Keratinocyte (primary cell): Measurements from ENCODE around the gene MVB12B. TPM values are rescaled to one million over a fixed set of nuclear protein-coding genes. Genes with fewer than 3 reads are reported as not detected.

Experiments used
- DNase-seq: peaks from one replicate; pipeline ENCODE4 v3.0.0-alpha.2; 2011; ENCODE audit warnings: low read depth, missing footprints, low spot score
- FAIRE-seq: peaks from 2 replicates; lab custom pipeline; 2011; peaks lifted over from hg19 to GRCh38; lab: Jason Lieb, UNC
- H2AFZ ChIP-seq: 2 replicates; pipeline ENCODE4 v1.6.0; 2012; ENCODE audit warnings: low read length, control low read depth, inconsistent platforms; ENCODE audit not compliant: control insufficient read depth
- H3K27ac ChIP-seq: 2 replicates; pipeline ENCODE4 v1.5.1; 2011; ENCODE audit warnings: low read length; ENCODE audit not compliant: control insufficient read depth, insufficient read depth
- H3K27me3 ChIP-seq: 3 replicates; pipeline ENCODE4 v1.6.0; 2011; ENCODE audit warnings: low read length; ENCODE audit not compliant: control insufficient read depth, insufficient read depth; ENCODE audit errors: extremely low read depth
- H3K36me3 ChIP-seq, 2 experiments: 2 replicates in 1 of 2; 3 replicates in 1 of 2; pipeline ENCODE4 v1.5.1; 2011; ENCODE audit warnings: low read length in 2 of 2, mild to moderate bottlenecking in 1 of 2; ENCODE audit not compliant: control insufficient read depth in 2 of 2, insufficient read depth in 2 of 2; ENCODE audit errors: extremely low read depth in 1 of 2
- H3K4me1 ChIP-seq: 3 replicates; pipeline ENCODE4 v1.5.1; 2011; ENCODE audit warnings: low read length; ENCODE audit not compliant: control insufficient read depth, insufficient read depth; ENCODE audit errors: extremely low read depth
- H3K4me2 ChIP-seq: 3 replicates; pipeline ENCODE4 v1.6.0; 2011; ENCODE audit warnings: low read depth, low read length; ENCODE audit not compliant: control insufficient read depth, insufficient read depth; ENCODE audit errors: extremely low read depth
- H3K4me3 ChIP-seq, 3 experiments: fragments of 200-600 bp in 1 of 3; sonication (generic) in 1 of 3; 2 replicates in 2 of 3; 3 replicates in 1 of 3; pipeline ENCODE4 v1.5.1; 2011 to 2016; ENCODE audit warnings: low read length in 3 of 3, mild to moderate bottlenecking in 3 of 3, control low read depth in 2 of 3, inconsistent platforms in 1 of 3, low read depth in 1 of 3, mixed read lengths in 1 of 3, mixed run types in 1 of 3, moderate library complexity in 1 of 3; ENCODE audit not compliant: control insufficient read depth in 2 of 3, insufficient read depth in 2 of 3; ENCODE audit errors: extremely low read depth in 1 of 3
- H3K79me2 ChIP-seq: 2 replicates; pipeline ENCODE4 v1.6.0; 2012; ENCODE audit warnings: low read length; ENCODE audit not compliant: control insufficient read depth, insufficient read depth
- H3K9ac ChIP-seq: 3 replicates; pipeline ENCODE4 v1.6.0; 2011; ENCODE audit warnings: low read length; ENCODE audit not compliant: control insufficient read depth, insufficient read depth; ENCODE audit errors: extremely low read depth
- H3K9me1 ChIP-seq: 3 replicates; pipeline ENCODE4 v1.6.0; 2011; ENCODE audit warnings: low read length; ENCODE audit not compliant: control insufficient read depth, insufficient read depth; ENCODE audit errors: extremely low read depth
- H3K9me3 ChIP-seq: 2 replicates; pipeline ENCODE4 v1.5.1; 2012; ENCODE audit warnings: low read depth, low read length; ENCODE audit not compliant: control insufficient read depth
- H4K20me1 ChIP-seq: 3 replicates; pipeline ENCODE4 v1.6.0; 2011; ENCODE audit warnings: low read length; ENCODE audit not compliant: control insufficient read depth, insufficient read depth; ENCODE audit errors: extremely low read depth
- EZH2 ChIP-seq: IDR thresholded peaks from one replicate; pipeline ENCODE4 v1.6.1; 2012; ENCODE audit warnings: inconsistent platforms, mild to moderate bottlenecking, low read length, moderate library complexity
- dilution Hi-C: fragments of 300-500 bp; cut with MboI; formaldehyde crosslinking; loops from one replicate; pipeline ENCODE4 v1.7.0; 2020; ENCODE audit warnings: low sequenced_read_pairs; ENCODE audit not compliant: extremely low pct_ligation_motif_present
- polyA plus RNA-seq, 5 experiments: library from polyadenylated mRNA; depleted of rRNA in 3 of 5; stranded (reverse) in 3 of 5; stranded (forward) in 1 of 5; unstranded in 1 of 5; fragments of >200 nt; gene quantifications; 1 replicate in 1 of 5; 2 replicates in 3 of 5; 3 replicates in 1 of 5; pipeline versions ENCODE4 v1.2.1 to v1.2.3, GENCODE V29; 2011 to 2012; ENCODE audit warnings: missing spikeins in 2 of 5, low read depth in 1 of 5, low replicate concordance in 1 of 5
- TF ChIP-seq, protein P1 (sequence below), 3 experiments: IDR thresholded peaks in 1 of 3; conservative IDR thresholded peaks in 1 of 3; optimal IDR thresholded peaks in 1 of 3; 2 replicates in 2 of 3; 3 replicates in 1 of 3; pipeline versions ENCODE3 to v1.5.1; 2011; ENCODE audit warnings: low read length in 3 of 3, mild to moderate bottlenecking in 3 of 3, moderate library complexity in 2 of 3, control low read depth in 1 of 3, inconsistent platforms in 1 of 3; ENCODE audit not compliant: insufficient read depth in 2 of 3; ENCODE audit errors: extremely low read depth in 1 of 3

MVB12B gene
- polyA plus RNA-seq, 1 donor (not counting 4 experiments of a cell fraction or from before 2014, with no cell fraction given): 1.2 TPM

DNA sequence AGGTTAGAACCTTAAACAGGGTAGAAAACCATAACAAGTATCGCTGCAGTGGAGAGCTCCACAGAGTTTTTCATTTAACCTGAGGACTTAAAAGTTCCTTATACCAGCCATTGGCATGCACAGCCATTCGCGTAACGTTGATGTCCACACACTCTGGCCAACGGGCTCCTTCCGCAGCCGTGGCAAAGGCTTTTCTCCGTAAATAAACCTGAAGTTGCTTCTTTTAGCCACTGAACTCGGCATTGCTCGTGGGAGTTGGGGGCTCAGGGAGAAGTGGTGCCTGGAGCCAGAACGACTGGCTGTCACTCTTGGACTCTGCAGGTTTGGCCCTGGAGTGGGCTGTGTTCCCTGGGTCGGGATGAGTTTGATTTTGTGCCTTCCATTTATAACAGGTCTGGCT lies 161.2 kb downstream of the MVB12B start:
- Histone ChIP-seq H3K36me3 (no peaks in the 10 kb centered on the region), H2AFZ (no peak overlapping the region), H3K9ac (no peak overlapping the region), H3K4me1 (no peaks in the 10 kb centered on the region), H3K27ac (no peak overlapping the region), H4K20me1 (no peaks in the 10 kb centered on the region), H3K4me2 (no peak overlapping the region), H3K4me3 (no peak overlapping the region), H3K9me3 (no peaks in the 10 kb centered on the region), H3K27me3 (no peaks in the 10 kb centered on the region), H3K79me2 (no peaks in the 10 kb centered on the region), H3K9me1 (no peaks in the 10 kb centered on the region)
- no peak for TF ChIP-seq EZH2
- TF ChIP-seq, protein P1, sequence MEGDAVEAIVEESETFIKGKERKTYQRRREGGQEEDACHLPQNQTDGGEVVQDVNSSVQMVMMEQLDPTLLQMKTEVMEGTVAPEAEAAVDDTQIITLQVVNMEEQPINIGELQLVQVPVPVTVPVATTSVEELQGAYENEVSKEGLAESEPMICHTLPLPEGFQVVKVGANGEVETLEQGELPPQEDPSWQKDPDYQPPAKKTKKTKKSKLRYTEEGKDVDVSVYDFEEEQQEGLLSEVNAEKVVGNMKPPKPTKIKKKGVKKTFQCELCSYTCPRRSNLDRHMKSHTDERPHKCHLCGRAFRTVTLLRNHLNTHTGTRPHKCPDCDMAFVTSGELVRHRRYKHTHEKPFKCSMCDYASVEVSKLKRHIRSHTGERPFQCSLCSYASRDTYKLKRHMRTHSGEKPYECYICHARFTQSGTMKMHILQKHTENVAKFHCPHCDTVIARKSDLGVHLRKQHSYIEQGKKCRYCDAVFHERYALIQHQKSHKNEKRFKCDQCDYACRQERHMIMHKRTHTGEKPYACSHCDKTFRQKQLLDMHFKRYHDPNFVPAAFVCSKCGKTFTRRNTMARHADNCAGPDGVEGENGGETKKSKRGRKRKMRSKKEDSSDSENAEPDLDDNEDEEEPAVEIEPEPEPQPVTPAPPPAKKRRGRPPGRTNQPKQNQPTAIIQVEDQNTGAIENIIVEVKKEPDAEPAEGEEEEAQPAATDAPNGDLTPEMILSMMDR (optimal IDR thresholded peaks at IDR 0.05 in 1 of 3, IDR thresholded peaks at IDR 0.05 in 1 of 3, conservative IDR thresholded peaks at IDR 0.05 in 1 of 3; ENCODE audit: extremely low read depth in 1 of 3, insufficient read depth in 2 of 3, low read length in 3 of 3): no peak
- FAIRE-seq: no peak
- dilution Hi-C loops: no loop called here
- no peak for DNase-seq

DNA sequence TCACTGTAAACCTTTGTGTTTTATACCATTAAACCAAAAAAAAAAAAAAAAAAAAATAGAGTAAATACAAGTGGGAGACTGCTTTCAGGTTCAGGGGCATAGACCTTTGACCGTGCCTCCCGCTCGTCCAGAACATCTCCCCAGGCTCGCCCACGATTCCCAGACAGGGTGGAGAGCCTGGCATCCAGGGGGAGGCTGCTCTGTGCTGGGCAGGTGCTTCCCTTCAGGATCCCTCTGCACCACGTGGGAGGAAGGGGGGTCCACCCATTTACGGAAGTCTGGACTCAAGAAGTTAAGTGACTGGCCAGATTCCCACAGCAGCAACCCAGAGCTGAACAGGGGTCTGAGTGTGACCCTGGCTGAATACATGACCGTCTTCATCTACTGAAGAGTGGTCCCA lies 161.7 kb downstream of the MVB12B start:
- no peaks in the 10 kb centered on the region for H3K9me1 ChIP-seq
- no peaks in the 10 kb centered on the region for H3K4me1 ChIP-seq
- H3K27me3 ChIP-seq: no peaks in the 10 kb centered on the region
- no peaks in the 10 kb centered on the region for H3K79me2 ChIP-seq
- no peaks in the 10 kb centered on the region for H3K36me3 ChIP-seq
- dilution Hi-C loops: no loop called here
- H3K9me3 ChIP-seq: no peaks in the 10 kb centered on the region
- TF ChIP-seq EZH2: no peak
- TF ChIP-seq, protein P1 (optimal IDR thresholded peaks at IDR 0.05 in 1 of 3, IDR thresholded peaks at IDR 0.05 in 1 of 3, conservative IDR thresholded peaks at IDR 0.05 in 1 of 3; ENCODE audit: extremely low read depth in 1 of 3, insufficient read depth in 2 of 3, low read length in 3 of 3): no peak
- no peaks in the 10 kb centered on the region for H4K20me1 ChIP-seq
- DNase-seq: no peak
- no peak overlapping the region for H3K4me2 ChIP-seq
- no peak for FAIRE-seq
- no peak overlapping the region for H2AFZ ChIP-seq
- H3K27ac ChIP-seq: no peak overlapping the region
- no peak overlapping the region for H3K4me3 ChIP-seq
- no peak overlapping the region for H3K9ac ChIP-seq
